Measurements from ENCODE around the gene NAP1L1. TPM values are rescaled to one million over a fixed set of nuclear protein-coding genes. Genes with fewer than 3 reads are reported as not detected.

NAP1L1 gene
- total RNA-seq, 1 experiment from 2014 or later: 587 TPM

- CTCF ChIA-PET: no interaction called here
- no peak for TF ChIP-seq EZH2 (IDR thresholded peaks at IDR 0.05; ENCODE audit: low read depth)
- no peak for TF ChIP-seq CTCF (conservative IDR thresholded peaks at IDR 0.05)
- Histone ChIP-seq H3K4me2 (no peak overlapping the region), H3K36me3 (ENCODE audit: low read depth) (peaks cover 9% of the 10 kb centered on the region), H3K27me3 (ENCODE audit: insufficient read depth, low read depth) (no peaks in the 10 kb centered on the region), H3K4me1 (replicated peaks; ENCODE audit: insufficient read depth) (peaks cover 10% of the 10 kb centered on the region; the same call in 1 of the 2 replicates), H3K79me2 (ENCODE audit: low read depth) (no peaks in the 10 kb centered on the region), H3K4me3 (no peak overlapping the region), H2AFZ (no peak overlapping the region), H4K20me1 (ENCODE audit: insufficient read depth) (no peaks in the 10 kb centered on the region), H3K27ac (no peak overlapping the region), H3F3A (ENCODE audit: insufficient read depth, low read depth) (peaks cover 65% of the 10 kb centered on the region; the same call in 1 of the 2 replicates), H3K9me2 (ENCODE audit: insufficient read depth) (no peaks in the 10 kb centered on the region), H3K9me3 (ENCODE audit: insufficient read depth, low read depth) (no peaks in the 10 kb centered on the region)
- BruUV-seq (replicated peaks): no TSS peak
- POLR2A ChIA-PET (ENCODE audit: unreplicated experiment): no interaction called here
- DNase-seq: no peak
- intact Hi-C loops (cut with micrococcal nuclease; ENCODE audit: unreplicated experiment): no loop called here
These were observed 41.1 kb downstream of the NAP1L1 start for GRCh38 chr12:76043377-76043776.

GRCh38 chr12:76042147-76042546, 42.3 kb downstream of the NAP1L1 start:
- Histone ChIP-seq H3K36me3 (ENCODE audit: low read depth) (peaks cover 5% of the 10 kb centered on the region), H2AFZ (no peak overlapping the region), H3K27ac (no peak overlapping the region), H4K20me1 (ENCODE audit: insufficient read depth) (no peaks in the 10 kb centered on the region), H3K4me1 (replicated peaks; ENCODE audit: insufficient read depth) (peaks cover 11% of the 10 kb centered on the region; the same call in 1 of the 2 replicates), H3K4me3 (no peak overlapping the region), H3K9me2 (ENCODE audit: insufficient read depth) (no peaks in the 10 kb centered on the region), H3K79me2 (ENCODE audit: low read depth) (no peaks in the 10 kb centered on the region), H3K4me2 (no peak overlapping the region), H3K27me3 (ENCODE audit: insufficient read depth, low read depth) (no peaks in the 10 kb centered on the region), H3F3A (ENCODE audit: insufficient read depth, low read depth) (peaks cover 66% of the 10 kb centered on the region; the same call in 1 of the 2 replicates), H3K9me3 (ENCODE audit: insufficient read depth, low read depth) (no peaks in the 10 kb centered on the region)
- POLR2A ChIA-PET (ENCODE audit: unreplicated experiment): no interaction called here
- no peak for DNase-seq
- TF ChIP-seq CTCF (conservative IDR thresholded peaks at IDR 0.05) (no peak), EZH2 (IDR thresholded peaks at IDR 0.05; ENCODE audit: low read depth) (no peak)
- intact Hi-C loops (cut with micrococcal nuclease; ENCODE audit: unreplicated experiment): no loop called here
- CTCF ChIA-PET: no interaction called here
- no TSS peak for BruUV-seq (replicated peaks)

GRCh38 chr12:76041406-76041805, 43.1 kb downstream of the NAP1L1 start:
- ChIA-PET POLR2A (ENCODE audit: unreplicated experiment) (no interaction called here), CTCF (no interaction called here)
- H3F3A ChIP-seq (ENCODE audit: insufficient read depth, low read depth): peaks cover 61% of the 10 kb centered on the region; the same call in 1 of the 2 replicates
- no peak overlapping the region for H2AFZ ChIP-seq
- no peaks in the 10 kb centered on the region for H3K79me2 ChIP-seq (ENCODE audit: low read depth)
- H3K4me1 ChIP-seq (replicated peaks; ENCODE audit: insufficient read depth): peaks cover 11% of the 10 kb centered on the region; the same call in 1 of the 2 replicates
- no TSS peak for BruUV-seq (replicated peaks)
- H3K9me2 ChIP-seq (ENCODE audit: insufficient read depth): no peaks in the 10 kb centered on the region
- H3K36me3 ChIP-seq (ENCODE audit: low read depth): no peaks in the 10 kb centered on the region; the same call in 1 of the 2 replicates
- intact Hi-C loops (cut with micrococcal nuclease; ENCODE audit: unreplicated experiment): no loop called here
- no peak overlapping the region for H3K4me3 ChIP-seq
- no peak for DNase-seq
- no peak overlapping the region for H3K27ac ChIP-seq
- no peaks in the 10 kb centered on the region for H3K9me3 ChIP-seq (ENCODE audit: insufficient read depth, low read depth)
- no peaks in the 10 kb centered on the region for H4K20me1 ChIP-seq (ENCODE audit: insufficient read depth)
- TF ChIP-seq EZH2 (IDR thresholded peaks at IDR 0.05; ENCODE audit: low read depth) (no peak), CTCF (conservative IDR thresholded peaks at IDR 0.05) (no peak)
- no peak overlapping the region for H3K4me2 ChIP-seq
- H3K27me3 ChIP-seq (ENCODE audit: insufficient read depth, low read depth): no peaks in the 10 kb centered on the region

Measured in PC-9 (cell line).